ENCODE results near the gene AP4S1.
A peak's percentile ranks its signal among the peaks of the same experiment; 100 is the strongest.

The AP4S1 gene

GRCh38 chr14:31030469-31030868 lies 5.0 kb downstream of the AP4S1 start:
- TF ChIP-seq ZNF133 (tag by site-specific recombination; IDR thresholded peaks at IDR 0.05) (no peak), GLIS1 (tag by site-specific recombination; IDR thresholded peaks at IDR 0.05) (no peak), ZNF221 (tag by site-specific recombination; IDR thresholded peaks at IDR 0.05; ENCODE audit: borderline replicate concordance) (no peak), ZNF658 (tag by site-specific recombination; IDR thresholded peaks at IDR 0.05) (no peak), ZNF366 (tag by site-specific recombination; conservative IDR thresholded peaks at IDR 0.05) (no peak), ZBTB10 (tag by site-specific recombination; IDR thresholded peaks at IDR 0.05) (no peak), ZNF704 (tag by site-specific recombination; IDR thresholded peaks at IDR 0.05) (no peak), ZNF274 (IDR thresholded peaks at IDR 0.05; ENCODE audit: low read length) (no peak), ZNF274 (tag by site-specific recombination; IDR thresholded peaks at IDR 0.05; ENCODE audit: borderline replicate concordance) (no peak), FEZF1 (tag by site-specific recombination; IDR thresholded peaks at IDR 0.05) (no peak), ZNF645 (tag by site-specific recombination; IDR thresholded peaks at IDR 0.05) (no peak), SALL2 (tag by site-specific recombination; IDR thresholded peaks at IDR 0.05; ENCODE audit: borderline replicate concordance) (no peak)
- TF ChIP-seq, protein P1, sequence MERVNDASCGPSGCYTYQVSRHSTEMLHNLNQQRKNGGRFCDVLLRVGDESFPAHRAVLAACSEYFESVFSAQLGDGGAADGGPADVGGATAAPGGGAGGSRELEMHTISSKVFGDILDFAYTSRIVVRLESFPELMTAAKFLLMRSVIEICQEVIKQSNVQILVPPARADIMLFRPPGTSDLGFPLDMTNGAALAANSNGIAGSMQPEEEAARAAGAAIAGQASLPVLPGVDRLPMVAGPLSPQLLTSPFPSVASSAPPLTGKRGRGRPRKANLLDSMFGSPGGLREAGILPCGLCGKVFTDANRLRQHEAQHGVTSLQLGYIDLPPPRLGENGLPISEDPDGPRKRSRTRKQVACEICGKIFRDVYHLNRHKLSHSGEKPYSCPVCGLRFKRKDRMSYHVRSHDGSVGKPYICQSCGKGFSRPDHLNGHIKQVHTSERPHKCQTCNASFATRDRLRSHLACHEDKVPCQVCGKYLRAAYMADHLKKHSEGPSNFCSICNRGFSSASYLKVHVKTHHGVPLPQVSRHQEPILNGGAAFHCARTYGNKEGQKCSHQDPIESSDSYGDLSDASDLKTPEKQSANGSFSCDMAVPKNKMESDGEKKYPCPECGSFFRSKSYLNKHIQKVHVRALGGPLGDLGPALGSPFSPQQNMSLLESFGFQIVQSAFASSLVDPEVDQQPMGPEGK (tag by site-specific recombination; IDR thresholded peaks at IDR 0.05): no peak
- ChIA-PET CTCF (no interaction called here), POLR2A (no interaction called here)
- Histone ChIP-seq H3K9me3 (ENCODE audit: control insufficient read depth, insufficient read depth, low read depth, low read length) (no peaks in the 10 kb centered on the region), H3K36me3 (ENCODE audit: control insufficient read depth in 2 of 2, insufficient read depth in 1 of 2, low read length in 2 of 2) (no peaks in the 10 kb centered on the region), H3K4me1 (ENCODE audit: control insufficient read depth, insufficient read depth, low read length) (peaks cover 9% of the 10 kb centered on the region; the same call in 1 of the 2 replicates), H3K27ac (ENCODE audit: extremely low read depth, low read depth, low read length) (no peak overlapping the region), H3K4me3 (ENCODE audit: low read depth, low read length) (no peak overlapping the region)

DNA sequence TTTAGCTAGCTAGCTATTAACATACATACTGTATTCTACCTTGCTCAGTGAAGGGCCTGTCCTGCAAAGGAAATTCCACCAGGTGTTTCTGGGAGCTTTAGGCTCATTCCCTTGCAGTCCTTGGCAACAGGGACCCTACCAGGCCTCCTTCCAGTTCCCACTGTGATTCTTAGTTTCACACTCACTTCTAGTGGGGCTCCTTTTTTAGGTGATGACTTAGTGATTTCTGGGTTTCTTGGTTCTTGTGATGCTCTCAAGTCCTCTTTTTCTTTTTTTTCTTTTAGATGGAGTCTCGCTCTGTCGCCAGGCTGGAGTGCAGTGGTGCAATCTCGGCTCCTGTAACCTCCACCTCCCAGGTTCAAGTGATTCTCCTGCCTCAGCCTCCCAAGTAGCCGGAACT lies 11.1 kb downstream of the AP4S1 start:
- POLR2A ChIA-PET: no interaction called here
- TF ChIP-seq ZNF426 (tag by site-specific recombination; IDR thresholded peaks at IDR 0.05) (no peak), ZNF157 (tag by site-specific recombination; IDR thresholded peaks at IDR 0.05) (no peak), MEIS1 (CRISPR knock-in tag; IDR thresholded peaks at IDR 0.05; ENCODE audit: borderline replicate concordance) (no peak), ZIC2 (tag by site-specific recombination; IDR thresholded peaks at IDR 0.05) (no peak), ZNF18 (tag by site-specific recombination; IDR thresholded peaks at IDR 0.05) (0 out of 2 replicates have a peak, but pooled peaks have one; percentile 22), ZNF704 (tag by site-specific recombination; IDR thresholded peaks at IDR 0.05) (no peak)
- TF ChIP-seq, protein P2, sequence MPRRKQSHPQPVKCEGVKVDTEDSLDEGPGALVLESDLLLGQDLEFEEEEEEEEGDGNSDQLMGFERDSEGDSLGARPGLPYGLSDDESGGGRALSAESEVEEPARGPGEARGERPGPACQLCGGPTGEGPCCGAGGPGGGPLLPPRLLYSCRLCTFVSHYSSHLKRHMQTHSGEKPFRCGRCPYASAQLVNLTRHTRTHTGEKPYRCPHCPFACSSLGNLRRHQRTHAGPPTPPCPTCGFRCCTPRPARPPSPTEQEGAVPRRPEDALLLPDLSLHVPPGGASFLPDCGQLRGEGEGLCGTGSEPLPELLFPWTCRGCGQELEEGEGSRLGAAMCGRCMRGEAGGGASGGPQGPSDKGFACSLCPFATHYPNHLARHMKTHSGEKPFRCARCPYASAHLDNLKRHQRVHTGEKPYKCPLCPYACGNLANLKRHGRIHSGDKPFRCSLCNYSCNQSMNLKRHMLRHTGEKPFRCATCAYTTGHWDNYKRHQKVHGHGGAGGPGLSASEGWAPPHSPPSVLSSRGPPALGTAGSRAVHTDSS (tag by site-specific recombination; IDR thresholded peaks at IDR 0.05): no peak
- TF ChIP-seq, protein P3, sequence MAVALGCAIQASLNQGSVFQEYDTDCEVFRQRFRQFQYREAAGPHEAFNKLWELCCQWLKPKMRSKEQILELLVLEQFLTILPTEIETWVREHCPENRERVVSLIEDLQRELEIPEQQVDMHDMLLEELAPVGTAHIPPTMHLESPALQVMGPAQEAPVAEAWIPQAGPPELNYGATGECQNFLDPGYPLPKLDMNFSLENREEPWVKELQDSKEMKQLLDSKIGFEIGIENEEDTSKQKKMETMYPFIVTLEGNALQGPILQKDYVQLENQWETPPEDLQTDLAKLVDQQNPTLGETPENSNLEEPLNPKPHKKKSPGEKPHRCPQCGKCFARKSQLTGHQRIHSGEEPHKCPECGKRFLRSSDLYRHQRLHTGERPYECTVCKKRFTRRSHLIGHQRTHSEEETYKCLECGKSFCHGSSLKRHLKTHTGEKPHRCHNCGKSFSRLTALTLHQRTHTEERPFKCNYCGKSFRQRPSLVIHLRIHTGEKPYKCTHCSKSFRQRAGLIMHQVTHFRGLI (tag by site-specific recombination; IDR thresholded peaks at IDR 0.05): no peak

More for the DNA sequence above, 11.1 kb downstream of the AP4S1 start:
- Histone ChIP-seq H3K9me3 (ENCODE audit: control insufficient read depth, insufficient read depth, low read depth, low read length) (no peaks in the 10 kb centered on the region), H3K27ac (ENCODE audit: extremely low read depth, low read depth, low read length) (no peak overlapping the region), H3K4me1 (ENCODE audit: control insufficient read depth, insufficient read depth, low read length) (peaks cover 6% of the 10 kb centered on the region; the same call in 1 of the 2 replicates), H3K4me3 (ENCODE audit: low read depth, low read length) (no peak overlapping the region), H3K36me3 (ENCODE audit: control insufficient read depth in 2 of 2, insufficient read depth in 1 of 2, low read length in 2 of 2) (no peaks in the 10 kb centered on the region)
- CTCF ChIA-PET: no interaction called here

Measured in HEK293 (cell line).